Cortex of kidney (tissue), 1 donor: ENCODE results near the gene STX16.
"Not testable (repeated sequence)": the region's sequence is repeated elsewhere in the genome, so short reads cannot be mapped to it uniquely, and the experiment has no call there.

Experiments used
- DNase-seq: peaks from one replicate; lab custom pipeline; 2025; lab: John Stamatoyannopoulos, UW

Gene STX16

DNA sequence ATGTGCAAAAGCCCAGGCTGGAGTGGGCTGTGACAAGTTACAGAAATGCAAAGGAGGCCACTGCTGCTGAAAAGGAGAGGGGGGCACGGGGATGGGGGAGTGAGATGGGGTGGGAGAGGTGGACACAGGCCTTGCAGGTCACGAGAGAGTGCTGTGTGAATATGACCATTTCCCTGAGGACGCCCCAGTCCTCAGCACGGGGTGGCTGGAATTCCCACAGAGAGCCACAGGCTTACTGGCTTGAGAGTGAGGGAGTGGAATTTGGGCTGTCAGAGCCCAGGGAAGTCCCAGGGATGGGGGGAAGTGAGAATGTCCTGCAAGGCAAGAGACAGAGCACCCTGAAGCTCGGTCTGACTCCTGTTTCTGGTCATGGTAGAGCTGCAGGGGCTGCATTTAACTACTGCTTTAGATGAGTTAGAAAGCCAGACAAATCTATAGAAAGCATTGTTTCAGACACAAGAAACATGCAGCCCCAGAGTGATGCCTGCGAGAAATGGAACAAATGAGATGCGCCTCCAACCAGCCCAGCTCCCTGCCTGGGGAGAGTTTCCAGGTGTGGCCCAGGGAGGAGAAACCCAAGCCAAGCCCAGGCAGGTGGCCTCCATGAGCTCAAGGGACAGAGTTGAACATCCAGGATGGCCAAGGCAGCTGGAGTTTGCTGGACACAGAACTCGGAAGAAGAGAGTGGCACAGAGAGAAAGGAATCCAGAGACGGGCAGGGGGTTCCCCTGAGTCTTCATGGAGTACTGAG, 72.0 kb downstream of the STX16 start:
- DNase-seq: no peak

DNA sequence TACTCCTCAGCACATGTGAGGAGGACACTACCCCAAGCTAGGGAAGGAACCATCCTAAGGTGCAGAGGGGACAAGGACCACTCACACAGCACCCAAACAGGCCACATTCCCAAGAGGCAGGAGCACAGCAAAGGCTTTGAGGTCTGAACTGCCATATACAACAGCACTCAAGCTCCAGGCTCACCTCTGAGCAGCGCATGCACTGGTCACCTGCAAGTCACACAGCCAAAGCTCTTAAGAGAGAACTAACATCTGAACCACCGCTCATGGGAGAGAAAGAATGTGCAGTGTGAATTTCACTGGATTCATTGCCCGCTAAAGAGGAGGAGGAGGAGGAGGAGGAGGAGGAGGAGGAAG, 72.5 kb downstream of the STX16 start:
- DNase-seq: no peak

DNA sequence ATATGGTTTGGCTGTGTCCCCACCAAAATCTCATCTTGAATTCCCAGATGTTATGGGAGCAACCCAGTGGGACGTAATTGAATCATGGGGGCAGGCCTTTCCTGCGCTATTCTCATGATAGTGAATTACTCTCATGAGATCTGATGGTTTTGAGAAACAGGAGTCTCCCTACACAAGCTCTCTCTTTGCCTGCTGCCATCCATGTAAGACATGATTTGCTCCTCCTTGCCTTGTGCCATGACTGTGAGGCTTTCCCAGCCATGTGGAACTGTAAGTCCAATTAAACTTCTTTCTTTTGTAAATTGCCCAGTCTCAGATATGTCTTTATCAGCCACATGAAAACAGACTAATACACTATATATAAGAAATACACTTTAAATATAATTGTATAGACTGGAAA, 75.1 kb downstream of the STX16 start:
- not testable (repeated sequence) for DNase-seq
